Activated CD4-positive, CD25-positive, alpha-beta regulatory T cell treated with anti-CD3 and anti-CD28 coated beads, Interleukin-2, amount 50 U/mL, for 16 hours (primary cell): ENCODE results near the gene GYS2.
"Not testable (repeated sequence)": the region's sequence is repeated elsewhere in the genome, so short reads cannot be mapped to it uniquely, and the experiment has no call there.

ENCODE experiments used
- DNase-seq: peaks from one replicate; pipeline ENCODE4 v3.0.0-alpha.2; 2020; ENCODE audit warnings: low read depth, low spot score

Gene GYS2

DNA sequence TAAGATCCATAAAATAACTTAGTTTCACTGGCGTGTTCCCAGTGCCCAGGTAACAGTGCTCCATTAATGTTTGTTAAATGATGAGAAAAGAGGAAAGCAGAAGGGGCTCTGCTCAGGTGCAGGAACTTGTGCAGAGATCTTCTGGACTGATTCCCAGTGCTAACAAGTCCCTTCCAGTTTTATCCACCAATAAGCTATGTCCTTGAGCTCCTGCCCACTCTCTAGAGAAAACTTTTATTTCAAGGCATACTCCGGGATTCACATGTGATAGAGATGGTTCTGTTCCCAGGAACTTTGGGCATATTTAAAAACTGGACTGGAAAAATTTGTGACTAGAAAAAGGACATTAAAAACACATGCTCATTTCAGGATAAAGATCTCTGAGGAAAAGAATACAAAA, 1.9 kb downstream of the GYS2 start:
- DNase-seq, result no peak

GRCh38 chr12:21600196-21600595, 4.5 kb downstream of the GYS2 start:
- no peak for DNase-seq

DNA sequence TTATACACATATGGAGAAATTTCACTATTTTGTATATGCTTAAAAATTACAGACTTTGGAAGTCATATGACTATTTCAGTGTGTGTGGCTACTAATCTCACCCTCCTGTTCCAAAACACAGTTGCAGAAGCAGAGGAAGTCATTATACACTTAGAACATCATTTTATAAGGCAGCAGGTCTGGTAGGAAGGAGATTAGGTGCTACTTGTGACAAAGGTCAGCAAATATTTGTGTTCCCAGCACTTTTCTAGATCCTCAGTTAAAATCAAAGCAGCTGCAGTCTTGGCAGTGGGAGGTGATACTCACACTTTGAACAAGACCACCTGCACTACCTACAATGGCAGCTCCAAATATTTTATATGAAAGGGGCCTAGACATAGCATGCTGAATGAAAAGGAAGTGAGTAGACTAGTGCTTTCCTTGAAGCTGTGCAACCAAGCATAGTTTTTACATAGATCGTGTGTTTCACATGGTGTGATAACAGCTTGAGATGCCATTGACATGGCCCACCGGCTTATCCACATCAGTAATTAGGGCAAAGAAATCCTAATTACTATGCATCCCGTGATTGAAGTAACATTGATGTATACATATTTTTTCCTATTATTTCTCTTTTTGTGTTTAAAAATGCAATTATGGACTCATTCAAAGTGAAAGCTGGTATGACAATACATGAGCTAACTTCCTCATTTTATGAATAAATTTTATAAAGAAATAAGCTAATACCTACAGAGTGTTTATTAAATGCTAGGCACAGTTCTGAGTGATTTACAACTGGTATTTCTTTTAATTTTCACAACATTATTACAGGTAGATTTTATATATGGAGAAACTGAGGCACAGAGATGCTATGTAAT, 5.3 kb downstream of the GYS2 start:
- DNase-seq, result no peak

DNA sequence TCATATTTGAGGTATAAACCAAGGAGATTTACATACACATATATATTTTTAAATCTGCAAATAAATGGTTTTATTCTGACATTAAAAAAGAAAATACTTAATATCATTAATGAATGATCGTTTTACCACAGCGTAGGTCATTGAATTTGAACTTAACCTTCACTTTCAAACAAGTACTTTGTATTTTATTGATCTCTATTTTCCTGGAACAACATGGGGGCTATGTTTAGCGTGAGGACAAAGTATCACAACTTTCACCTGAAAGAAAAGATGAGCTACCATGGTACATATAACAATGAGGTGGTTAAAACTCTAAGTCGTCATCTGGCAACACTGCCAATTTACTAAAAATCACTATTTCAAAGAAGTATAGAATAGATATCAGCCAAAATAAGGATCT, 6.0 kb downstream of the GYS2 start:
- no peak for DNase-seq

DNA sequence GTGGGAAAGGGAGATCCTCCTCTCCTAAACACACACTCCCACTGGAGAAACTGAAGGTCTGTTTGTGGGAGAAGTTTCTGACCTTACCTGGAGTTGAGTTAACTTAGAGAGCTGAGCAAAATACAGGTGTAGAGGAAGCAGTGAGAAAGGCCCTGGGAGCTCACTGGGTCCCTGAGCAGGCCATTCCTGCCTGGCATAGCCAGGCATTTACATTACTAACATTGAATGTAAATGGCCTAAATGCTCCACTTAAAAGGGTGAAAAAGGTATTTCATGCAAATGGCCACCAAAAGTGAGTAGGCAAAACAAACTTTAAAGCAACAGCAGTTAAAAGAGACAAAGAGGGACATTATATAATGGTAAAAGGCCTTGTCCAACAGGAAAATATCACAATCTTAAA, 9.3 kb downstream of the GYS2 start:
- DNase-seq, result not testable (repeated sequence)

GRCh38 chr12:21585485-21585884, 19.2 kb downstream of the GYS2 start:
- no peak for DNase-seq

- DNase-seq, result not testable (repeated sequence)
Observed at GRCh38 chr12:21584403-21585182, 20.1 kb downstream of the GYS2 start.

GRCh38 chr12:21583587-21583986, 21.1 kb downstream of the GYS2 start:
- no peak for DNase-seq

GRCh38 chr12:21580748-21581516, 23.7 kb downstream of the GYS2 start:
- no peak for DNase-seq

DNA sequence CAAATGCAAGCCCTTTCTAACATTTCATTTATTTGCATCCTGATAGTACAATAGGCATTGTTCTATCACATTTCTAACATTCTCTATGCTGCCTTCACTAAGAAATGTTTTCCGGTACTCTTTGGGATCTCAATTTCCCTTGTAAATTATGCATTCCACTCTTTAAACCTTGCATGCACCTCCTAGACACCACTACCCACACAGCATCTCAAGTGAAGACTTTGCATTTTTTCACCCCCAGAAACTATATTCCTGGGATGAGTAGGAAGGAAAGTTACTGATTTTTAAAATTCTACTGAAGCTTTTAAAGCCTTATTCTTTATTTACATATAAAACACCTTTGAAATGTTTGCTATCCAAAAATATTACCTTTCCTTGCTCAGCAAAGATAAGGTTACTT, 27.1 kb downstream of the GYS2 start:
- no peak for DNase-seq

- no peak for DNase-seq
Observed at GRCh38 chr12:21576431-21576830, 28.2 kb downstream of the GYS2 start.

GRCh38 chr12:21573733-21574358, 30.8 kb downstream of the GYS2 start:
- no peak for DNase-seq

DNA sequence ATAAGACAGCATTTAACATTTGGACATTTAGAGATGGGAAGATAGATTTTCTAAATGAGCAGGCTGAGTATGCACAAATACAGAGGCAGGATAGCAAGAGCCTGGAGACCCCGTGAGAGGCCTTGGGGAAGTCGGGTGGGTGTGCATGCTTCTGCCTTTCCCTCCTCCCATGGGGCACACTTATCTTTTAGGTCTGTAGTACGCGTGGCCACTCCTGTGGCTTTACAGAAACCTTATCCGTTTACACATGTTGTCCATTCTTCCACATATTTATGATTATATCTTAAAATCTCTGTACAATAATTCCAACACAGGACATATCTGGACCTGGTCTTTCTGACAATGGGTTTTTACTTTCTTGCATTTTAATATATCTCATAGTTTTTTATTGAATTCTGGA, 33.6 kb downstream of the GYS2 start:
- DNase-seq, result no peak

DNA sequence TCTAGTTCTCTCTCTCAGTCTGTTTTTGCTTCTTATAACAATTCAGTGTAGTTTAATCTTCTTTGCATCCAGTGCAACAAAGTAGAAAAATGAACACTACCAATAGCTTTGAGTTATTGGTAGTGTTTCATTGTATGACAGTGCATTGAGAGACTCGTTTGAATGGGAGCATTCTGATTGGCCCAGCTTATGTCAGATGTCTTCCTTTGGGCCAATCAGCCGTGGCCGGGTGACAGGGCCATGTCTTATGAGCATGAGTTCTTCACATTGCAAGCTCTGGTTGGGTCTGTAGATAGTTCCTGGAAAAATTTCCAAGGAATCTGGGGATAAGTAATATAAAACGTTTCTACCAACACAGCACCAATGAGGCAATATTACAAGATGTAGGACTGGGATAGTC, 36.5 kb downstream of the GYS2 start:
- no peak for DNase-seq

DNA sequence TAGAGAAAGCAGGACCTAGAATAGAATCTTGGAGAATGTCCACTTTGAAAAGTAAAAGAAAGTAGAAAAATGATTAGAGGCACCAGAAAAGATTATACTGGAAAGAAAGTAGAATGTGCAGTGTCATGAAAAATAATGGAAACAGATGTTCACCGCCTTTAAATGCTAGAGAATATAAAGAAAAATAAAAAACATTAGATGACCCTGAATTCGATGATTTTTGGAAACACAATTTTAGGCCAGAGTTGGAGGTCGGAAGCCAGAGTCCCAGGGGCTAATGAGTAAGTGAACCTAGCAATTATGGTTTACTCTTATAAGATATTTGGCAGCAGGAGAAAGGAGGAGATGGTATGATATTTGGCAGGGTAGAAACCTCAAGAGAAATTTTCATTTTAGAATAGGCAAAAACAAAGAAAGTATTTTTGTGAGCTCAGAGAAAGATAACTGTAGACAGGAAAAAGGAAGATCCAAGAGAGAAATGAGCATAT, 37.7 kb downstream of the GYS2 start:
- DNase-seq, result no peak

DNA sequence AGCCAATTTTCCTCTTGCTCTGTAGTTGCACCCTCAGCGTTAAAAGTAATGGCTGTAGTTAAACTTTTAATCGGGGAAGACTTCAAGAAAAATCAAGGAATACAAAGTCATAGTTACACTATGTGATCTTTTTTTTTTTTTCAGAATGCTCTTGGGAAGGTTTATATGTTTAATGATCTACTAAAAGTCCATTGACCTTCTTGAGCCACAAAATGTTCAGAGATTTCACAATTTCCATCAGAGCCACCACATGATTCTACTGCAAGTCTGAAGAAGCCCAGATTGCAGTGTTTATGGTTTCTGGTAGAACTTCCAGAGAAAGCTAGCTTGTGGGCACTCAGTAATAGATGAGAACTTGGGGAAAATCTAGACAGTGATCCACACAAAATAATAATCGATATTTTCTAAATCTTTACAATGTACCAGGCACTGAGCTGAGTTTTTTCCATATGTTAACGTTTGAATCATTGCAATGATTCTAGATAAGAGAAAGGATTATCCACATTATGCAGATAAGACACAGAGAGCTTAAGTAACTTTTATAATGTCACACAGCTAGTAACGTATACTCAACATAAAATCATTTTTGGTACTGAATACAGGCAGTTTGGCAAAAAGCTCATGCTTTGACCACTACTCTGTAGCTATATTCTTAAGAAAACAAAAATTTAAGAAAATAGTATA, 38.3 kb downstream of the GYS2 start:
- DNase-seq, result no peak

GRCh38 chr12:21562859-21563258, 41.8 kb downstream of the GYS2 start:
- no peak for DNase-seq

GRCh38 chr12:21561158-21561557, 43.5 kb downstream of the GYS2 start:
- no peak for DNase-seq

GRCh38 chr12:21559855-21560569, 44.6 kb downstream of the GYS2 start:
- DNase-seq, result no peak

DNA sequence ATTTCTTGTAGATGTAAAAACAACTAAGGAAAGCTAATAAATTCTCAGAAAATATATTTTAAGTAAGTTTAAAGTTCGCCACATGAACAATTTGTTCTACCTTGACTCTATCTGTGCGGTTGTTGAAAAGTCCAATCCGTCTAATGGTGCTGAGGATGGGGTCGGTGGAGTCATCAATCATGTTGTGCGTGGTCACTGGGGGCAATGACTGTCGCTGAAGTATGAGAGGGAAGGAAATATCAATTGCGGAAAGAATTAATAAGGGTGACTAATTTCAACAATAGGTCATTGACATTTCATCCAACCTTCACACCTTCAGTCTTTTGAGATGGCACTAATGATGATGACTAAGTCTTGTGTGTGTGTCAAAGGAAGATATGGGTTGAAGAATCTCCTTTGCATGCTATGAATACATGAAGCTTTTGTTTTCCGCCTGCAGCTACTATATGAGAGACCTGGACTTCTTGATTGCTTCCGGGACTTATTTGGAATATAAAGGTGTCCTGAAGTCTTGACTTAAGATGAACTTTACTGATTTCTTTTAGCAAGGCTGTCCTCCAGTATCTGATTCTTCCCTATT, 46.5 kb downstream of the GYS2 start:
- no peak for DNase-seq
